Thyroid gland (tissue), 4 donors: ENCODE data around the gene PCNT.

Experiments used
- CTCF ChIP-seq, 6 experiments: fragments of 200-600 bp in 3 of 6; fragments of 450-650 bp in 3 of 6; sonication (generic) in 3 of 6; IDR thresholded peaks; one replicate each; pipeline ENCODE4 v1.5.1; 2016 to 2019; ENCODE audit warnings: antibody characterized with exemption in 6 of 6, mild to moderate bottlenecking in 2 of 6, inconsistent platforms in 1 of 6, moderate library complexity in 1 of 6
- POLR2A ChIP-seq, 2 donors: fragments of 450-650 bp; IDR thresholded peaks; one replicate each; pipeline ENCODE4 v1.6.1; 2017; ENCODE audit warnings: antibody characterized with exemption in 2 of 2, mild to moderate bottlenecking in 2 of 2, moderate library complexity in 1 of 2

GRCh38 chr21:46397993-46398392 is 74.0 kb downstream of the PCNT start:
- TF ChIP-seq POLR2A (IDR thresholded peaks at IDR 0.05) (no peak), CTCF (IDR thresholded peaks at IDR 0.05) (no peak)
